ENCODE data around the gene ADGRD2.
A peak's percentile ranks its signal among the peaks of the same experiment; 100 is the strongest.

Gene ADGRD2

GRCh38 chr9:124479947-124480620 is 29.8 kb downstream of the ADGRD2 start:
- no peak for DNase-seq

GRCh38 chr9:124480621-124480981 is 30.4 kb downstream of the ADGRD2 start:
- DNase-seq, result no peak

GRCh38 chr9:124481115-124481514 is 30.9 kb downstream of the ADGRD2 start:
- no peak for DNase-seq

GRCh38 chr9:124482431-124483031 is 32.3 kb downstream of the ADGRD2 start:
- DNase-seq, result peak; percentile 23

- DNase-seq, result no peak
Measured at GRCh38 chr9:124483481-124483880, 33.2 kb downstream of the ADGRD2 start.

- DNase-seq, result no peak
Measured at GRCh38 chr9:124485201-124485600, 35.0 kb downstream of the ADGRD2 start.

GRCh38 chr9:124485936-124486335 is 35.7 kb downstream of the ADGRD2 start:
- DNase-seq, result no peak

GRCh38 chr9:124486778-124487259 is 36.6 kb downstream of the ADGRD2 start:
- DNase-seq, result peak; percentile 54

- peak; percentile 75 for DNase-seq
Measured at GRCh38 chr9:124487260-124488182, 37.3 kb downstream of the ADGRD2 start.

GRCh38 chr9:124488641-124489210 is 38.5 kb downstream of the ADGRD2 start:
- DNase-seq, result no peak

- DNase-seq, result no peak
Measured at GRCh38 chr9:124489222-124489621, 39.0 kb downstream of the ADGRD2 start.

GRCh38 chr9:124490004-124490403 is 39.8 kb downstream of the ADGRD2 start:
- DNase-seq, result no peak

GRCh38 chr9:124491049-124491975 is 41.1 kb downstream of the ADGRD2 start:
- DNase-seq, result no peak

- DNase-seq, result no peak
Measured at GRCh38 chr9:124492818-124493217, 42.6 kb downstream of the ADGRD2 start.

GRCh38 chr9:124493218-124493617 is 43.0 kb downstream of the ADGRD2 start:
- DNase-seq, result no peak

GRCh38 chr9:124493794-124494479 is 43.7 kb downstream of the ADGRD2 start:
- DNase-seq, result no peak

- DNase-seq, result no peak
Measured at GRCh38 chr9:124495126-124496074, 45.1 kb downstream of the ADGRD2 start.

GRCh38 chr9:124496075-124496449 is 45.8 kb downstream of the ADGRD2 start:
- DNase-seq, result no peak

GRCh38 chr9:124496463-124496862 is 46.2 kb downstream of the ADGRD2 start:
- DNase-seq, result no peak

- no peak for DNase-seq
Measured at GRCh38 chr9:124497441-124497840, 47.2 kb downstream of the ADGRD2 start.
